ENCODE measurements around the gene PIK3CB. TPM values are rescaled to one million over a fixed set of nuclear protein-coding genes. Genes with fewer than 3 reads are reported as not detected.

The PIK3CB gene
- total and polyA plus RNA-seq, 2 of the 8 experiments (the other 6 are each of a cell fraction or from before 2014, with no cell fraction given) = 8.3 to 35.2 TPM

- H3K79me2 ChIP-seq (ENCODE audit: control insufficient read depth in 1 of 2, insufficient read depth in 2 of 2, low read length in 2 of 2) = no peaks in the 10 kb centered on the region
- no peak overlapping the region for H4K8ac ChIP-seq (ENCODE audit: extremely low read depth, insufficient read depth, low read length)
- H3K4me3 ChIP-seq (ENCODE audit: extremely low read depth in 1 of 4, insufficient read depth in 2 of 4, low read depth in 3 of 4, low read length in 4 of 4) = no peak overlapping the region
- H3K4me2 ChIP-seq (ENCODE audit: insufficient read depth in 1 of 2, low read depth in 2 of 2, low read length in 2 of 2) = no peak overlapping the region
- 98% methylated on average over 8 of the region's 8 CpGs; no CpG with 5 or more reads in 1 of the 2 experiments for WGBS, 2 experiments (ENCODE audit: extremely low coverage in 1 of 2, insufficient coverage in 1 of 2, insufficient read length in 1 of 2, insufficient replicate concordance in 2 of 2, low coverage in 1 of 2, low lambda C conversion rate in 2 of 2, missing lambda C conversion rate in 1 of 2)
- no peak overlapping the region for H2BK20ac ChIP-seq (ENCODE audit: low read length)
- no peaks in the 10 kb centered on the region for H3K4me1 ChIP-seq (replicated peaks in 1 of 4; ENCODE audit: control insufficient read depth in 3 of 4, insufficient read depth in 4 of 4, low read length in 3 of 4)
- H2BK120ac ChIP-seq (replicated peaks; ENCODE audit: low read depth, low read length) = no peak overlapping the region
- no peak overlapping the region for H3K56ac ChIP-seq (replicated peaks; ENCODE audit: insufficient read length, low read depth, low read length)
- H3K27me3 ChIP-seq (replicated peaks in 1 of 4; ENCODE audit: control insufficient read depth in 3 of 4, extremely low read depth in 1 of 4, insufficient read depth in 3 of 4, low read length in 3 of 4) = no peaks in the 10 kb centered on the region
- no peaks in the 10 kb centered on the region for H3K23me2 ChIP-seq (ENCODE audit: low read depth, low read length)
- H4K5ac ChIP-seq (ENCODE audit: insufficient read length, low read depth, low read length) = no peak overlapping the region
- H3K9ac ChIP-seq (replicated peaks in 1 of 4; ENCODE audit: extremely low read depth in 1 of 4, low read depth in 3 of 4, low read length in 3 of 4) = no peak overlapping the region
- H3K23ac ChIP-seq (ENCODE audit: insufficient read length) = no peak overlapping the region
- H3K36me3 ChIP-seq (ENCODE audit: control insufficient read depth in 2 of 4, insufficient read depth in 4 of 4, low read length in 3 of 4) = peaks cover 0 to 23% (median 4%) of the 10 kb centered on the region in 4 experiments; a peak in 4 of 8 replicates
- H3K27ac ChIP-seq (ENCODE audit: low read depth, low read length) = no peak overlapping the region
- H2BK12ac ChIP-seq (ENCODE audit: low read depth, low read length) = no peak overlapping the region
- DNase-seq (ENCODE audit: low read depth in 1 of 2, low spot score in 2 of 2) (no peak), FAIRE-seq (no peak)
- H3K4ac ChIP-seq (replicated peaks; ENCODE audit: insufficient read length, low read depth, low read length) = no peak overlapping the region
- H2BK5ac ChIP-seq (ENCODE audit: low read depth, low read length) = no peak overlapping the region
- no peaks in the 10 kb centered on the region for H3K9me3 ChIP-seq (ENCODE audit: insufficient read depth in 2 of 2, low read depth in 1 of 2, low read length in 1 of 2)
- no peaks in the 10 kb centered on the region for H3K79me1 ChIP-seq (ENCODE audit: low read depth, low read length)
- H3K14ac ChIP-seq (ENCODE audit: insufficient read length) = no peak overlapping the region
- no peak overlapping the region for H2AFZ ChIP-seq (ENCODE audit: low read length)
- no peak overlapping the region for H2AK5ac ChIP-seq (ENCODE audit: low read depth, low read length)
- H4K20me1 ChIP-seq (replicated peaks in 1 of 2; ENCODE audit: control insufficient read depth in 1 of 2, insufficient read depth in 2 of 2, low read length in 2 of 2) = no peaks in the 10 kb centered on the region
- H4K91ac ChIP-seq (replicated peaks; ENCODE audit: insufficient read length, low read length) = no peak overlapping the region
- H3K18ac ChIP-seq (ENCODE audit: extremely low read depth, low read length) = no peak overlapping the region
- CTCF ChIA-PET (ENCODE audit: partially characterized antibody) = interaction anchor here (0.7 to 16.8 kb wide), 9 partner anchors 11 to 634 kb away, joined by 3 to 322 read pairs (median 4); no protein-coding TSS in a partner anchor
- POLR2A ChIA-PET (ENCODE audit: partially characterized antibody) = no interaction called here
- H2BK15ac ChIP-seq (ENCODE audit: low read length) = no peak overlapping the region
- TF ChIP-seq BACH1 (IDR thresholded peaks at IDR 0.05; ENCODE audit: low read length) = no peak
- no peak for TF ChIP-seq CBX8 (IDR thresholded peaks at IDR 0.05; ENCODE audit: borderline replicate concordance, low read depth, low read length)
- TF ChIP-seq POLR2A (IDR thresholded peaks at IDR 0.05; ENCODE audit: control extremely low read depth in 1 of 2, low read depth in 2 of 2, low read length in 2 of 2) = no peak
- no peak for TF ChIP-seq GTF2F1 (IDR thresholded peaks at IDR 0.05; ENCODE audit: borderline replicate concordance, low read depth, low read length)
- TF ChIP-seq CEBPB (IDR thresholded peaks at IDR 0.05; ENCODE audit: low read depth, low read length) = no peak
- TF ChIP-seq HDAC2 (IDR thresholded peaks at IDR 0.05; ENCODE audit: borderline replicate concordance in 1 of 2, low read depth in 2 of 2, low read length in 2 of 2) = no peak
- TF ChIP-seq RAD21 (IDR thresholded peaks at IDR 0.05 in 1 of 2, conservative IDR thresholded peaks at IDR 0.05 in 1 of 2; ENCODE audit: low read depth in 2 of 2, low read length in 2 of 2) = no peak
- TF ChIP-seq, protein P1, sequence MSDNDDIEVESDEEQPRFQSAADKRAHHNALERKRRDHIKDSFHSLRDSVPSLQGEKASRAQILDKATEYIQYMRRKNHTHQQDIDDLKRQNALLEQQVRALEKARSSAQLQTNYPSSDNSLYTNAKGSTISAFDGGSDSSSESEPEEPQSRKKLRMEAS (IDR thresholded peaks at IDR 0.05) = no peak
- no peak for TF ChIP-seq JUN (IDR thresholded peaks at IDR 0.05; ENCODE audit: low read depth, low read length)
- TF ChIP-seq SP2 (IDR thresholded peaks at IDR 0.05; ENCODE audit: low read length) = no peak
- no peak for TF ChIP-seq CBX5 (IDR thresholded peaks at IDR 0.05; ENCODE audit: low read depth, low read length)
- no peak for TF ChIP-seq RBBP5 (IDR thresholded peaks at IDR 0.05; ENCODE audit: borderline replicate concordance, low read depth, low read length)
- no peak for TF ChIP-seq SIX5 (IDR thresholded peaks at IDR 0.05; ENCODE audit: low read depth, low read length)
- TF ChIP-seq TEAD4 (IDR thresholded peaks at IDR 0.05; ENCODE audit: low read depth, low read length) = no peak
These were observed 140.3 kb downstream of the PIK3CB start for GRCh38 chr3:138694287-138695007.
